ENCODE results near the gene MALRD1. TPM values are rescaled to one million over a fixed set of nuclear protein-coding genes. Genes with fewer than 3 reads are reported as not detected.

MALRD1 gene
- total and polyA plus RNA-seq, 7 donors, result 0.34 to 4.7 (median 2.1) TPM; not detected in 2

DNA sequence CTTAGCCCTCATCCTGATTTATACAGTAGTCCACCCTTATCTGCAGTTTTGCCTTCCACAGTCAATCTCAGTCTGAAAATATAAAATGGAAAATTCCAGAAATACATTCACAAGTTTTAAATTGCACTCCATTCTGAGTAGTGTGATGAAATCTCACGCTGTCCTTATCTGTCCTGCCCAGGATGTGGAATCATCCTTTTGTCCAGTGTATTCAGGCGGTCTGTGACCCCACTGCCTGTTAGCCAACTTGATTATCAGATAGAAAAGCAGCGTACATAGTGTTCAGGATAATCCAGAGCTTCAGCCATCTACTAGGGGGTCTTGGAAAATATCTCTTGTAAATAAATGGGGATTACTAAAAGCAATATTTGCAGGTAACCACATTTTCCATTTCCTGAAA lies 146.3 kb downstream of the MALRD1 start:
- 90 to 93% methylated on average over 3 of the region's 3 CpGs for WGBS, 2 donors
- Histone ChIP-seq H3K4me3 (no peak overlapping the region), H3K4me1 (no peaks in the 10 kb centered on the region), H3K27ac (no peak overlapping the region), H3K9me3 (no peaks in the 10 kb centered on the region), H3K36me3 (no peaks in the 10 kb centered on the region), H3K27me3 (no peaks in the 10 kb centered on the region)
- DNase-seq, result no peak
- intact Hi-C loops (cut with DNase I), result no loop called here
- TF ChIP-seq EP300 (IDR thresholded peaks at IDR 0.05) (no peak), POLR2A (IDR thresholded peaks at IDR 0.05) (no peak), POLR2AphosphoS5 (IDR thresholded peaks at IDR 0.05) (no peak)
- TF ChIP-seq, protein P1, sequence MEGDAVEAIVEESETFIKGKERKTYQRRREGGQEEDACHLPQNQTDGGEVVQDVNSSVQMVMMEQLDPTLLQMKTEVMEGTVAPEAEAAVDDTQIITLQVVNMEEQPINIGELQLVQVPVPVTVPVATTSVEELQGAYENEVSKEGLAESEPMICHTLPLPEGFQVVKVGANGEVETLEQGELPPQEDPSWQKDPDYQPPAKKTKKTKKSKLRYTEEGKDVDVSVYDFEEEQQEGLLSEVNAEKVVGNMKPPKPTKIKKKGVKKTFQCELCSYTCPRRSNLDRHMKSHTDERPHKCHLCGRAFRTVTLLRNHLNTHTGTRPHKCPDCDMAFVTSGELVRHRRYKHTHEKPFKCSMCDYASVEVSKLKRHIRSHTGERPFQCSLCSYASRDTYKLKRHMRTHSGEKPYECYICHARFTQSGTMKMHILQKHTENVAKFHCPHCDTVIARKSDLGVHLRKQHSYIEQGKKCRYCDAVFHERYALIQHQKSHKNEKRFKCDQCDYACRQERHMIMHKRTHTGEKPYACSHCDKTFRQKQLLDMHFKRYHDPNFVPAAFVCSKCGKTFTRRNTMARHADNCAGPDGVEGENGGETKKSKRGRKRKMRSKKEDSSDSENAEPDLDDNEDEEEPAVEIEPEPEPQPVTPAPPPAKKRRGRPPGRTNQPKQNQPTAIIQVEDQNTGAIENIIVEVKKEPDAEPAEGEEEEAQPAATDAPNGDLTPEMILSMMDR (IDR thresholded peaks at IDR 0.05), result no peak

DNA sequence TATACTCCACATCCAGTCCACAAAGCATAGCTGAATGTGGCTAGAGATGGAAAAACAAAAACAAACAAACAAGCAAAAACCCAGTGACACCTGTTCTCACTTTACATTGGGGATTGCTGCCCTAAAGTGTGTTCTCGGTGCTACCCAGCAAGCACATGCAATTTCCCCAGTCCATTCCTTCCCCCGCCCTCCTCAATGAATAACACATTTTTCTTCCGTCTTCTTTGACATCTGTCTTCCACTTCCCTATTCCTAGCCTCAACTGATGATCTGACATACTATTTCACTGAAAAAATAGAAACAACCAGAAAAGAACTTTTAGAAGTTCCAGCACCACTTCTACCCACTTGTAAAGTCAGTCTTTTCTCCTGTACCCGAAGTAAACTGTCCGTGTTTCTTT lies 147.1 kb downstream of the MALRD1 start:
- 66 to 89% methylated on average over 5 of the region's 5 CpGs for WGBS, 2 donors
- Histone ChIP-seq H3K36me3 (no peaks in the 10 kb centered on the region), H3K27me3 (no peaks in the 10 kb centered on the region), H3K27ac (no peak overlapping the region), H3K4me1 (no peaks in the 10 kb centered on the region), H3K9me3 (no peaks in the 10 kb centered on the region), H3K4me3 (no peak overlapping the region)
- intact Hi-C loops (cut with DNase I), result no loop called here
- TF ChIP-seq EP300 (IDR thresholded peaks at IDR 0.05) (no peak), POLR2AphosphoS5 (IDR thresholded peaks at IDR 0.05) (no peak), POLR2A (IDR thresholded peaks at IDR 0.05) (no peak)
- TF ChIP-seq, protein P1 (IDR thresholded peaks at IDR 0.05), result no peak
- no peak for DNase-seq

DNA sequence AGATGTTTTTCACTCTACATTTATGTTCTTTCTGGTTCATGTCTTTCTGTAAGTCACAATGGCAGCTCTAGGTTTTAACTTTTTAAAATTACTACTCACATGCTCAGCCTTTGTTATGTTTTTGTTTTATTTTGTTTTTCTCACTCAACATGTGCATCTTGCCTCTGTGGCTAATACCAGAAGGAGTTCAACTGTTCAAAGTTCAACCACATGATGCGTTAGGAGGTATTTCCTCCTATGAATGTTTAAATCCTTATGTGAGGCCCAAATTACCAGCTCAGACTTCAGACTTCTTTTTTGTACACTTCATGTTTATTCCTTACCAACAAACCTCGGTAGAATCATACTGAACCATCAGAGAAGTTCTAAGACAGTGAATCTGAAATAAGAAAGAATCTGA lies 151.6 kb downstream of the MALRD1 start:
- no peak for DNase-seq
- Histone ChIP-seq H3K27ac (no peak overlapping the region), H3K4me3 (no peak overlapping the region), H3K27me3 (no peaks in the 10 kb centered on the region), H3K9me3 (no peaks in the 10 kb centered on the region), H3K36me3 (no peaks in the 10 kb centered on the region), H3K4me1 (no peaks in the 10 kb centered on the region)
- 13 to 58% methylated on average over 2 of the region's 2 CpGs for WGBS, 2 donors
- TF ChIP-seq EP300 (IDR thresholded peaks at IDR 0.05), result no peak
- TF ChIP-seq, protein P1 (IDR thresholded peaks at IDR 0.05), result no peak
- no peak for TF ChIP-seq POLR2AphosphoS5 (IDR thresholded peaks at IDR 0.05)
- TF ChIP-seq POLR2A (IDR thresholded peaks at IDR 0.05), result no peak
- intact Hi-C loops (cut with DNase I), result no loop called here

DNA sequence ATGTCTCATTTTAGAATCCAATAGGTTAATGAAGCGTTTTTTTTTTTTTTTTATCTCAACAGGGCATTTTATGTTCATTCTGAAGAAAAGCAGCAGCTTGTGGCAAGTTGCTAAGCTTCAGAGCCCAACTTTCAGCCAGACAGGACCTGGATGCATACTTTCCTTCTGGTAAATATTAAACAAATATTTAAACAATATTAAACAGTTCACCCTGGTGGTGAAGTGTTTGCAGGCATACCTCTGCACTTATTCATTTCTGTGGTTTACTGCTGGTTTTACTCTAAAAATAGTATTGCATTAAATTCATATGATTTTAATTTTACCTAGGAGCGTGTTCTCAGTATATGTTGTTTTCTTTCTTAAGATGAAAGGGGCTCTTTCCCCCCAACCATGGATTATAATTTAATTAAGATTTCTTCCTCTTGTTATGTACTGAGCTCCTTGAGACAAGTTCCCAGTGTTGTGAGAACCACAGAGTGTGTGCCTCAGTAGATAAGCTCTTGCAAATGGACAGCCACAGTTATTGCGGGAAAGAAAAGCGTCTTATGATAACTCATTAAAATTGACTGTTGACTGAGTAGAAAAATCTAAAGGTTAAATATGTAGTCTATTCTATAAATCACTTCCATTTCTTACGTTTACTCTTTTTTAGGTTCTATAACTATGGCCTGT lies 155.8 kb downstream of the MALRD1 start:
- no peak overlapping the region for H3K27ac ChIP-seq
- intact Hi-C loops (cut with DNase I), result no loop called here
- 86 to 89% methylated on average over 5 of the region's 5 CpGs for WGBS, 2 donors
- no peaks in the 10 kb centered on the region for H3K9me3 ChIP-seq
- no peak for DNase-seq
- no peak for TF ChIP-seq POLR2AphosphoS5 (IDR thresholded peaks at IDR 0.05)
- TF ChIP-seq, protein P1 (IDR thresholded peaks at IDR 0.05), result no peak
- TF ChIP-seq POLR2A (IDR thresholded peaks at IDR 0.05), result no peak
- TF ChIP-seq EP300 (IDR thresholded peaks at IDR 0.05), result no peak
- H3K4me1 ChIP-seq, result no peaks in the 10 kb centered on the region
- H3K27me3 ChIP-seq, result no peaks in the 10 kb centered on the region
- no peak overlapping the region for H3K4me3 ChIP-seq
- no peaks in the 10 kb centered on the region for H3K36me3 ChIP-seq

DNA sequence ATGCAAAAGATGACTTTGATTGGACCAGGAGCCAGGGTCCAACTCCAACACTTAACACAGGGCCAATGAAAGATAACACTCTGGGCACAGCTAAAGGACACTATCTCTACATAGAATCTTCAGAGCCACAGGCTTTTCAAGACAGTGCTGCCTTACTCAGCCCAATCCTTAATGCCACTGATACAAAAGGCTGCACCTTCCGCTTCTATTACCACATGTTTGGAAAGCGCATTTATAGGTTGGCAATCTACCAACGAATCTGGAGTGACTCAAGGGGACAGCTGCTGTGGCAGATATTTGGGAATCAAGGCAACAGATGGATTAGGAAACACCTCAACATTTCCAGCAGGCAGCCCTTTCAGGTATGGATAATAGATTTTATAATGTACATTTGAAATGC lies 160.7 kb downstream of the MALRD1 start:
- DNase-seq, result no peak
- no peaks in the 10 kb centered on the region for H3K4me1 ChIP-seq

More for the DNA sequence above, 160.7 kb downstream of the MALRD1 start:
- Histone ChIP-seq H3K27me3 (no peaks in the 10 kb centered on the region), H3K27ac (no peak overlapping the region), H3K36me3 (no peaks in the 10 kb centered on the region), H3K4me3 (no peak overlapping the region), H3K9me3 (no peaks in the 10 kb centered on the region)
- TF ChIP-seq, protein P1 (IDR thresholded peaks at IDR 0.05), result no peak
- TF ChIP-seq EP300 (IDR thresholded peaks at IDR 0.05), result no peak
- TF ChIP-seq POLR2A (IDR thresholded peaks at IDR 0.05), result no peak
- no peak for TF ChIP-seq POLR2AphosphoS5 (IDR thresholded peaks at IDR 0.05)
- WGBS, 2 donors, result 68 to 77% methylated on average over 3 of the region's 3 CpGs
- intact Hi-C loops (cut with DNase I), result no loop called here

Data from sigmoid colon (tissue), 7 donors.